RWPE1 (cell line): Measurements from ENCODE around the gene SLC26A5.
A peak's percentile ranks its signal among the peaks of the same experiment; 100 is the strongest.

Experiments used
- CTCF ChIA-PET: fragments of 350-600 bp; sonication (Branson Sonifier 250); formaldehyde crosslinking; extraction: SDS; loops from one replicate; lab custom pipeline; 2021; lab: Yijun Ruan, JAX
- POLR2A ChIA-PET: fragments of 400-600 bp; formaldehyde crosslinking; extraction: SDS; loops from one replicate; lab custom pipeline; 2020; ENCODE audit warnings: antibody characterized with exemption; ENCODE audit not compliant: low non-redundant PET; lab: Yijun Ruan, JAX
- DNase-seq: peaks from one replicate; pipeline ENCODE4 v3.0.0; 2012; ENCODE audit warnings: low spot score
- H3K27ac ChIP-seq: fragments of 450-650 bp; 2 replicates; pipeline ENCODE4 v1.5.1; 2017
- TF ChIP-seq, protein P1 (sequence below): fragments of 450-650 bp; conservative IDR thresholded peaks from 2 replicates; pipeline ENCODE4 v1.5.1; 2017; ENCODE audit warnings: low read depth, mild to moderate bottlenecking

The SLC26A5 gene

DNA sequence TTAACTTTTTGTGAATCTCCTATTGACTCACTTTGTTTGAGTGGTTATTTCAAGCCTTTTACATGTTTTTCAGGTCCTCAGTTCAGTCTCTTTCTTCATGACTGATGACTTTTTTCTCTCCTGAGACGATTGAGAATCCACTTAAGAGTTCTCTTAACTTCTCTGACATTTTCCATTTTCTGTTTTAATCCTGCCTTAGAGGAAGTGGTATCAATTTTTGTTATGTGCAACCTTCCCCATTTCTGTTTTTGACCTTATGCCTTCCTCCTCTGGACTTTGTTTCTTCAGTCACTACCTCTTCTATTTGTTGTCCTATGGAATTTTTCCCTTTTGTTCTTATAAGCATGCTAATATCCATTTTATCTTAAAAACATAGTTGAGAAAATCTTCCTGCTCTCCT lies 96.2 kb downstream of the SLC26A5 start:
- TF ChIP-seq, protein P1, sequence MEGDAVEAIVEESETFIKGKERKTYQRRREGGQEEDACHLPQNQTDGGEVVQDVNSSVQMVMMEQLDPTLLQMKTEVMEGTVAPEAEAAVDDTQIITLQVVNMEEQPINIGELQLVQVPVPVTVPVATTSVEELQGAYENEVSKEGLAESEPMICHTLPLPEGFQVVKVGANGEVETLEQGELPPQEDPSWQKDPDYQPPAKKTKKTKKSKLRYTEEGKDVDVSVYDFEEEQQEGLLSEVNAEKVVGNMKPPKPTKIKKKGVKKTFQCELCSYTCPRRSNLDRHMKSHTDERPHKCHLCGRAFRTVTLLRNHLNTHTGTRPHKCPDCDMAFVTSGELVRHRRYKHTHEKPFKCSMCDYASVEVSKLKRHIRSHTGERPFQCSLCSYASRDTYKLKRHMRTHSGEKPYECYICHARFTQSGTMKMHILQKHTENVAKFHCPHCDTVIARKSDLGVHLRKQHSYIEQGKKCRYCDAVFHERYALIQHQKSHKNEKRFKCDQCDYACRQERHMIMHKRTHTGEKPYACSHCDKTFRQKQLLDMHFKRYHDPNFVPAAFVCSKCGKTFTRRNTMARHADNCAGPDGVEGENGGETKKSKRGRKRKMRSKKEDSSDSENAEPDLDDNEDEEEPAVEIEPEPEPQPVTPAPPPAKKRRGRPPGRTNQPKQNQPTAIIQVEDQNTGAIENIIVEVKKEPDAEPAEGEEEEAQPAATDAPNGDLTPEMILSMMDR = no peak
- CTCF ChIA-PET = no interaction called here
- H3K27ac ChIP-seq = no peak overlapping the region
- DNase-seq = no peak
- POLR2A ChIA-PET = no interaction called here

DNA sequence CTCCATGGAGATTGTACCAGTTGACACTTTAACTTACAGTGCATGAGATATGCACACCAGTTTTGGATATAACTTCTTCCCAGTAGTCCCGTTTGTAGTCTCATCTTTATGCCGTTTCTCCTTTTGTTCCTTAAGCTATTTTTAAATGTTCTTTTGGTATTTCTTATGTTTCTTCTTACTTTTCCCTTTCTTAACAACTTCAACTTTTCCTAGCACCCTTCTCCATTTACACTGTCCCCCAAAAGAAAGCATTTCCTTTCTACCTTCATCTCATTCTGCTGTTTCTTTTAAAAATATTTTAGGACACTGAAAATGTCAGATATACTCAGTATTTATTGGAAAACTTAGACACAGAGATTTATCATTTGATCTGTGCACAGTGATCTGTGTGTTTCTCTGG lies 97.0 kb downstream of the SLC26A5 start:
- TF ChIP-seq, protein P1 = no peak
- ChIA-PET POLR2A (no interaction called here), CTCF (no interaction called here)
- DNase-seq = no peak
- H3K27ac ChIP-seq = no peak overlapping the region

DNA sequence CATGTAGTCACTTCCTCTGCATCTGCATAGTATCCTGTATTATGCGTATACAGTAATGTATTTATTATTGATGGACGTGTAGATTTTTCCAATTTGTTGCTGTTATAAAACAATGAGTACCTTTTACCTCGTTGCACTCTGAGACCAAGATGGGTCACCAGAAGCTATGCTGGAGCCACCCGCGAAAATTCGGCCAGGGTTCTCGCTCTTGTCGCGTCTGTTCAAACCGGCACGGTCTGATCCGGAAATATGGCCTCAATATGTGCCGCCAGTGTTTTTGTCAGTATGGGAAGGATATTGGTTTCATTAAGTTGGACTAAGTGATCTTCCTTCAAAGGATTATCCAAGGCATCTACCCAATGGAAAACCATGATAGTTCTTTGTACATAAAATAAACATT lies 97.6 kb downstream of the SLC26A5 start:
- TF ChIP-seq, protein P1 = no peak
- ChIA-PET POLR2A (no interaction called here), CTCF (no interaction called here)
- H3K27ac ChIP-seq = no peak overlapping the region
- no peak for DNase-seq

DNA sequence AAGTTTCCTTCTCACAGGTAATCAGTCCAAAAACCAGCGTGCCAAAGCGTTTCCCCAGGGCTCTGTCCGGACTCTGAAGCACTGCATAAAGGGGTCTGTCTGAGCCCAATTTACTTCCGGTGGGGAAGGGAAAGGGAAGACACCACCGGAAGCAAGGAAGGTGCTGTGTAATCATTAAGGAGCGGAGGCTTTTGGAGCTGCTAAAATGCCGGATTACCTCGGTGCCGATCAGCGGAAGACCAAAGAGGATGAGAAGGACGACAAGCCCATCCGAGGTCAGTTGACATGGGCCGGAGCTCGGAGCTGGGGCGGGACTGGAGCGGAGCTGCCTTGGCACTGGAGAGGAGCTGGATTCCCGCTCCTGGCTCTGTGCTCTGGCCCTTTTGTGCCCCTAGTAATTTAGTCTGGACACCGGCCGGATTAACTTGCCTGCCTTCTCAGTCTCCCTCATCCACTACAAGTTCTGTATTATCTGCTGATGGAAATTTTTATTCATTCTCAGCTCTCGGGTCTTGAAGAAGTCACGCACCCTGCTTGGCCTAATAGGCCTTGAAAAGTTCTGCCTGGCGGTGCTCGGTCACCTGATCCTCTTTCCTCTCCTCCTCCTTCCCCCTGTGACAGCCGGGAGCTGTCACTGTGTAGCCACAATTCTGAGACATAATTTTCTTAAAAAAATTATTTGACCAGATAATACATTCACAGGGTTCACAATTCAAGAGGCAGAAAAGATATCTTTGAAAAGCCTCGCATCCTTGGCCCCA lies 98.3 kb downstream of the SLC26A5 start, which contains the start of gene PSMC2:
Gene PSMC2 (plus strand): TSS at position 137 of the 761 bp plus-strand sequence. CDS start 69 bp downstream, at position 206.
- ChIA-PET POLR2A (no interaction called here), CTCF (no interaction called here)
- H3K27ac ChIP-seq = peak within 1 kb of the TSS; percentile 92
- TF ChIP-seq, protein P1 = no peak
- peak; percentile 81 for DNase-seq

DNA sequence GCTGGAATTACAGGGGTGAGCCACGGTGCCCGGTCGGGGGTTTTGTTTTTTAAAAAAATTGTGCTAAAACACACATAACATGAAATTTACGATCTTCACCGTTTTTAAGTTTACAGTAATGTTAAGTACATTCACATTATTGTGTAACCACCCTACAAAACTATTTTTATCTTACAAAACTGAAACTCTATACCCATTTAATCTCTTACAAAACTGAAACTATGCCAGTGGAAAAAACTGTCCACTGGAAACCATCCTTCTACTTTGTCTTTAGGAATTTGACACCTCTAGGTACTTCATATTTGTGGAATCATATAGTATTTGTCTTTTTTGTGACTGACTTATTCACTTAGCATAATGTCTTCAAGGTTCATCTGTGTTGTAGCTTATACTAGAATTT lies 99.6 kb downstream of the SLC26A5 start:
- no peak for DNase-seq
- ChIA-PET POLR2A (no interaction called here), CTCF (no interaction called here)
- TF ChIP-seq, protein P1 = no peak
- H3K27ac ChIP-seq = no peak overlapping the region

DNA sequence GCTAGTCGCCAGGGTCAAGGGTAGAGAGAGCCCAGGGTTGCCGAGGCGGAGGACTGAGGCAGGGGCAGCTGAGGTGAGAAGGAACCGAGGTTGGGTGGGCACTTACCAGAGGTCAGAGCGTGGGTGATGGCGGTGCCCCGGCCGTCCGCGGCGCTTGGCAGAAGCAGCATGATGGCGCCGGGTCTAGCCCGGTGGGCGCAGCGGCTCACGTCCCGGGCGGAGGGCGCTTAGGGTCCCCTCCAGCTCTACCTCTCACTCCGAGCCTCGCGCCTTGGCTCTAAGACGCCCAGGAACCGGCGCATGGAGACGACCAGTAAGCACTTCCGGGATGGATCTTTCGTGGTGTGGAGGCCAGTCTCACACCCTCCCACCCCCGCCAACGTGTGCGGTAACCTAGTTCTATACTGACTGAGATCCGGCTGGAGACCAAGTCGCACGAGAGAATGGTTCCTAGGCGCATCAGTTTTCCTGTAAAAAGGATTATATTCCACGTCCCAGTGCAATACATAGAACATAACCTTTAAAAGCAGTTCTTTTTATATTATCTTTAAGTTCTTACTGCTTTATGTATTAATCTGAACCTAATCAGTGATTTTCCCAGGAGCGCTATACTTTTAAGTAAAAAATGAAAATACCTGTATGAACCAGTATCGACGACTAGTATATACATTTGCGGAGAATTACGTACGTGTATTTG lies 101.4 kb downstream of the SLC26A5 start, which contains the start of gene DNAJC2:
Gene DNAJC2 (minus strand): TSS at position 315 of the 697 bp plus-strand sequence. CDS start 145 bp downstream, at position 170.
- TF ChIP-seq, protein P1 = no peak
- ChIA-PET CTCF (interaction anchor here (0.6 kb wide), 1 partner anchor 23 kb away, joined by 3 read pairs; no protein-coding TSS in a partner anchor), POLR2A (no interaction called here)
- peak within 1 kb of the TSS; percentile 82 for H3K27ac ChIP-seq
- DNase-seq = peak; percentile 94
